SU-DHL-6 (cell line): ENCODE data around the gene ERMAP.
"Not testable (repeated sequence)": the region's sequence is repeated elsewhere in the genome, so short reads cannot be mapped to it uniquely, and the experiment has no call there.

Experiments
- H2AFZ ChIP-seq: fragments of 200-600 bp; sonication (generic); 2 replicates; pipeline ENCODE4 v1.6.1; 2014; ENCODE audit warnings: low read depth, mild to moderate bottlenecking, moderate library complexity, mixed read lengths, antibody characterized with exemption, low read length; ENCODE audit not compliant: severe bottlenecking
- H3F3A ChIP-seq: fragments of 200-600 bp; shearing (Covaris generic); 2 replicates; pipeline ENCODE4 v1.6.0; 2016; ENCODE audit warnings: antibody characterized with exemption, mild to moderate bottlenecking; ENCODE audit not compliant: insufficient read depth
- H3K27ac ChIP-seq: fragments of 200-600 bp; sonication (generic); 2 replicates; pipeline ENCODE4 v1.5.1; 2016; ENCODE audit warnings: low read depth, mild to moderate bottlenecking, low read length, moderate library complexity, mixed read lengths
- H3K27me3 ChIP-seq: fragments of 200-600 bp; sonication (generic), shearing (Covaris generic); 2 replicates; pipeline ENCODE4 v1.6.0; 2014; ENCODE audit warnings: mild to moderate bottlenecking, low read length
- H3K36me3 ChIP-seq: fragments of 200-600 bp; sonication (generic); 2 replicates; pipeline ENCODE4 v1.6.1; 2014; ENCODE audit warnings: mild to moderate bottlenecking, low read length, mixed read lengths
- H3K4me2 ChIP-seq: fragments of 300-600, 200-600 bp; shearing (Covaris generic), sonication (generic); 2 replicates; pipeline ENCODE4 v1.6.0; 2014; ENCODE audit warnings: low read length, low read depth, mild to moderate bottlenecking; ENCODE audit not compliant: poor library complexity, severe bottlenecking
- H3K4me3 ChIP-seq: fragments of 200-600 bp; sonication (generic); 2 replicates; pipeline ENCODE4 v1.5.1; 2014; ENCODE audit warnings: antibody characterized with exemption, low read length, mild to moderate bottlenecking, mixed read lengths; ENCODE audit not compliant: insufficient read depth, poor library complexity, severe bottlenecking
- H3K79me2 ChIP-seq: fragments of 200-600 bp; sonication (generic); 2 replicates; pipeline ENCODE4 v1.6.1; 2014; ENCODE audit warnings: mild to moderate bottlenecking, low read length, moderate library complexity; ENCODE audit not compliant: insufficient read depth
- H3K9ac ChIP-seq: fragments of 200-600 bp; sonication (generic); 2 replicates; pipeline ENCODE4 v1.7.0; 2014; ENCODE audit warnings: mild to moderate bottlenecking, low read length
- H3K9me2 ChIP-seq: fragments of 200-600 bp; sonication (generic); replicated peaks from 2 replicates; pipeline ENCODE4 v1.6.1; 2014; ENCODE audit warnings: low read length; ENCODE audit not compliant: insufficient read depth
- H3K9me3 ChIP-seq: fragments of 200-600 bp; sonication (generic); 2 replicates; pipeline ENCODE4 v1.6.1; 2014; ENCODE audit warnings: low read length, mixed read lengths; ENCODE audit not compliant: insufficient read depth
- H4K20me1 ChIP-seq: fragments of 200-600 bp; sonication (generic); 2 replicates; pipeline ENCODE4 v1.6.1; 2014; ENCODE audit warnings: low read depth, mild to moderate bottlenecking, antibody characterized with exemption, low read length, moderate library complexity, mixed read lengths
- CTCF ChIP-seq: fragments of 200-600 bp; sonication (generic); IDR thresholded peaks from one replicate; pipeline ENCODE4 v1.5.1; 2017; ENCODE audit warnings: antibody characterized with exemption, mild to moderate bottlenecking, low read length, moderate library complexity; ENCODE audit not compliant: insufficient read depth, poor library complexity, severe bottlenecking
- EZH2phosphoT487 ChIP-seq: fragments of 200-600 bp; sonication (generic), shearing (Covaris generic); conservative IDR thresholded peaks from 2 replicates; pipeline ENCODE4 v1.6.1; 2018; ENCODE audit warnings: mild to moderate bottlenecking, antibody characterized with exemption, low read length, moderate library complexity, mixed read lengths

The ERMAP gene

GRCh38 chr1:42860339-42861013 lies 43.6 kb downstream of the ERMAP start:
- H3K9me2 ChIP-seq: no peaks in the 10 kb centered on the region
- no peaks in the 10 kb centered on the region for H3K79me2 ChIP-seq
- no peak overlapping the region for H3K4me2 ChIP-seq
- H3F3A ChIP-seq: no peaks in the 10 kb centered on the region
- H3K27me3 ChIP-seq: no peaks in the 10 kb centered on the region
- no peak overlapping the region for H3K9ac ChIP-seq
- no peak overlapping the region for H2AFZ ChIP-seq
- no peak overlapping the region for H3K27ac ChIP-seq
- H3K9me3 ChIP-seq: no peaks in the 10 kb centered on the region; the same call in 1 of the 2 replicates
- H3K4me3 ChIP-seq: no peak overlapping the region
- no peak for TF ChIP-seq CTCF
- no peak for TF ChIP-seq EZH2phosphoT487
- no peaks in the 10 kb centered on the region for H4K20me1 ChIP-seq
- H3K36me3 ChIP-seq: no peaks in the 10 kb centered on the region

GRCh38 chr1:42861014-42861399 lies 44.1 kb downstream of the ERMAP start:
- TF ChIP-seq EZH2phosphoT487 (no peak), CTCF (no peak)
- Histone ChIP-seq H2AFZ (no peak overlapping the region), H3K4me3 (no peak overlapping the region), H3K36me3 (no peaks in the 10 kb centered on the region), H3K9me2 (no peaks in the 10 kb centered on the region), H3K27ac (no peak overlapping the region), H3K9me3 (no peaks in the 10 kb centered on the region; the same call in 1 of the 2 replicates), H3K27me3 (no peaks in the 10 kb centered on the region), H3K79me2 (no peaks in the 10 kb centered on the region), H3F3A (no peaks in the 10 kb centered on the region), H3K9ac (no peak overlapping the region), H4K20me1 (no peaks in the 10 kb centered on the region), H3K4me2 (no peak overlapping the region)

GRCh38 chr1:42866549-42866948 lies 49.6 kb downstream of the ERMAP start:
- no peaks in the 10 kb centered on the region for H3K36me3 ChIP-seq
- H3K4me3 ChIP-seq: no peak overlapping the region
- H3K9ac ChIP-seq: no peak overlapping the region
- H3K9me2 ChIP-seq: no peaks in the 10 kb centered on the region
- no peaks in the 10 kb centered on the region for H3F3A ChIP-seq
- H3K27me3 ChIP-seq: no peaks in the 10 kb centered on the region
- H3K9me3 ChIP-seq: no peaks in the 10 kb centered on the region
- no peaks in the 10 kb centered on the region for H4K20me1 ChIP-seq
- TF ChIP-seq CTCF (no peak), EZH2phosphoT487 (no peak)
- no peaks in the 10 kb centered on the region for H3K79me2 ChIP-seq
- H2AFZ ChIP-seq: no peak overlapping the region
- H3K27ac ChIP-seq: no peak overlapping the region
- H3K4me2 ChIP-seq: no peak overlapping the region

- not testable (repeated sequence) for H3K27me3 ChIP-seq, H3K9ac ChIP-seq, H3K79me2 ChIP-seq, H3K36me3 ChIP-seq, H3K4me2 ChIP-seq, H2AFZ ChIP-seq, H3F3A ChIP-seq, H4K20me1 ChIP-seq, H3K4me3 ChIP-seq, H3K9me3 ChIP-seq, H3K9me2 ChIP-seq, H3K27ac ChIP-seq
These were observed 51.5 kb downstream of the ERMAP start for GRCh38 chr1:42868466-42868865.

- not testable (repeated sequence) for H3K9ac ChIP-seq, H3K4me2 ChIP-seq, H4K20me1 ChIP-seq
These were observed 52.3 kb downstream of the ERMAP start for GRCh38 chr1:42869254-42869653.

GRCh38 chr1:42869751-42870150 lies 52.8 kb downstream of the ERMAP start:
- H3K27me3 ChIP-seq, H3K4me3 ChIP-seq, H3K27ac ChIP-seq, H3K79me2 ChIP-seq, H3K9me3 ChIP-seq, H3K9ac ChIP-seq, H3K9me2 ChIP-seq, H3K4me2 ChIP-seq, H3F3A ChIP-seq, H2AFZ ChIP-seq, H3K36me3 ChIP-seq, H4K20me1 ChIP-seq: not testable (repeated sequence)

More at GRCh38 chr1:42869254-42869653, 52.3 kb downstream of the ERMAP start:
- H3K27me3 ChIP-seq, H3K79me2 ChIP-seq, H3K36me3 ChIP-seq, H3K9me2 ChIP-seq, H3K9me3 ChIP-seq, H3F3A ChIP-seq, H3K27ac ChIP-seq, H3K4me3 ChIP-seq, H2AFZ ChIP-seq: not testable (repeated sequence)
